Heart left ventricle (tissue), 16 donors: ENCODE measurements around the gene GAS7. TPM values are rescaled to one million over a fixed set of nuclear protein-coding genes. Genes with fewer than 3 reads are reported as not detected.

Experiments used
- ATAC-seq, 4 donors: fragments of 200-7000 bp; cut with Tn5 transposase; one replicate each; pipeline ENCODE4 v1.9.1; 2020 to 2022; ENCODE audit warnings: moderate library complexity in 4 of 4, mild to moderate bottlenecking in 3 of 4, moderate number of reproducible peaks in 1 of 4
- DNase-seq, 5 donors: peaks; one replicate each; pipeline ENCODE4 v3.0.0-alpha.2; 2020
- H3K27ac ChIP-seq, 12 donors: fragments of 200-600 bp; sonication (generic) in 4 of 12; one replicate each; pipeline versions ENCODE4 v1.5.0 to v1.8.0; 2016 to 2022; ENCODE audit warnings: mild to moderate bottlenecking in 2 of 12
- H3K27me3 ChIP-seq, 9 donors: fragments of 200-600 bp; sonication (generic) in 2 of 9; one replicate each; pipeline versions ENCODE4 v1.5.1 to v1.8.0; 2016 to 2022; ENCODE audit warnings: mild to moderate bottlenecking in 3 of 9
- H3K36me3 ChIP-seq, 9 donors: fragments of 200-600 bp; sonication (generic) in 2 of 9; one replicate each; pipeline versions ENCODE4 v1.5.0 to v1.8.0; 2018 to 2022; ENCODE audit warnings: mild to moderate bottlenecking in 2 of 9
- H3K4me1 ChIP-seq, 12 donors: fragments of 200-600 bp; sonication (generic) in 4 of 12; one replicate each; pipeline versions ENCODE4 v1.5.0 to v1.8.0; 2016 to 2022; ENCODE audit warnings: mild to moderate bottlenecking in 3 of 12
- H3K4me3 ChIP-seq, 12 donors: fragments of 200-600 bp; sonication (generic) in 4 of 12; one replicate each; pipeline versions ENCODE4 v1.5.0 to v1.8.0; 2017 to 2022; ENCODE audit warnings: mild to moderate bottlenecking in 9 of 12, moderate library complexity in 4 of 12
- H3K9me3 ChIP-seq, 12 donors: fragments of 200-600 bp; sonication (generic) in 4 of 12; one replicate each; pipeline versions ENCODE4 v1.5.0 to v1.8.0; 2016 to 2022; ENCODE audit warnings: mild to moderate bottlenecking in 1 of 12
- CTCF ChIP-seq, 12 donors: fragments of 200-600 bp; sonication (generic) in 4 of 12; IDR thresholded peaks; one replicate each; pipeline versions ENCODE4 v1.5.0 to v1.8.0; 2018 to 2022; ENCODE audit warnings: antibody characterized with exemption in 12 of 12, mild to moderate bottlenecking in 5 of 12
- POLR2A ChIP-seq, 2 donors: fragments of 450-650 bp; IDR thresholded peaks; one replicate each; pipeline ENCODE4 v1.6.1; 2017; ENCODE audit warnings: antibody characterized with exemption in 2 of 2, mild to moderate bottlenecking in 2 of 2, moderate library complexity in 2 of 2
- WGBS, 4 donors: extraction: QIAGEN DNeasy Blood & Tissue Kit in 2 of 4; methylation state at CpG; one replicate each; pipeline versions ENCODE4 v1.1.5 to v1.1.7; 2013 to 2018; 5-methylcytosine and 5-hydroxymethylcytosine counted together
- intact Hi-C, 10 donors: fragments of 100-400 bp; cut with DNase I; formaldehyde crosslinking; loops; one replicate each; pipeline versions ENCODE4 v1.11.1 to v1.14.2; 2022
- polyA plus RNA-seq, 2 donors: library from polyadenylated mRNA; stranded (reverse); fragments of 200-250 nt; gene quantifications; one replicate each; pipeline ENCODE4 v1.2.3, GENCODE V29; 2013
- total RNA-seq, 9 donors: library from RNA; depleted of rRNA in 2 of 9; stranded (reverse); fragments of >200 nt in 2 of 9; fragmentation: NEBNext Ultra II Directional in 3 of 9; extraction: Animal tissue kit (Norgen Biotek cat#: 25700) in 3 of 9; gene quantifications; one replicate each; pipeline versions ENCODE4 v1.1.0 to v1.2.4, GENCODE V29; 2016 to 2023
- donor health status: ischemic (EF 13 %, LVEDD 7.1; RV severe dilation, severe dysfunction).
- donor health status: healthy with polysubstance abuse.
- donor health status: DM: no; HTN: yes; CAD: no.
- donor health status: DM: no; HTN: no; CAD: no.
- donor health status: ischemic (EF 25% LVEDD 6.9; RV normal size, moderate dysfunction).
- donor health status: ischemic (EF 25% LVEDD 5.7; RV mildly dilated, moderate dysfunction).
- donor health status: healthy.
- donor health status: DM: yes; HTN: yes; CAD: no.
- donor health status: ischemic (EF 35%, LVEDD 5.7; RV mildly dilated, moderate dysfunction).
- donor health status: nonischemic (EF 11% LVEDD 7.7; RV severe dilation, severe dysfunction).
- donor health status: DM: yes; HTN: yes; CAD: no.
- donor health status: PGD.
- donor health status: ischemic (EF 29% LVEDD 5.4; RV normal size, mild dysfunction).
- donor health status: nonischemic (EF 23%, LVEDD 6.1; RV moderate dilation, normal function).

The GAS7 gene
- total and polyA plus RNA-seq, 11 donors: 19.4 to 86.5 (median 65.1) TPM

DNA sequence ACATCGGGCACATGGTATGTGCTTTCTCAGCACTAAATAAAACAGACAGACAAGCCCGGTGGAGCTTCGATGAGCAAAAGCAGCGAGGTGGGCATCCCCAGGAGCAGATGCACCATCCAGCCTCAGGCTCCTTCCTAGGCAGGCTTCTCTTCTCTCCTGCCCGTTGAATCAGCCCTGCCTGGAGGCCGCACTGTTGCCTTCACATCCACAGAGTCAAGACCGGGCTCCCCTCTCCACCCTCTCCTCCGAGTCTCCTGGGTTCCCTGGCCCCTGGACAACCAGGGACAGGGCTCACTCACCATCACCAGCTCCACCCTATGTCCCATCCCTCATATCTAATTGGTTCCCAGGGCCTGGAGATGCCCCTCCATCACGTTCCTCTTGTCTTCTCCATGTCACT lies 213.6 kb downstream of the GAS7 start:
- Histone ChIP-seq H3K4me1 (peaks cover 0 to 29% (median 11%) of the 10 kb centered on the region in 12 donors), H3K27me3 (no peaks in the 10 kb centered on the region), H3K9me3 (peaks cover 0 to 3% (median 0%) of the 10 kb centered on the region in 12 donors), H3K4me3 (no peak overlapping the region), H3K27ac (no peak overlapping the region), H3K36me3 (peaks cover 0 to 25% (median 0%) of the 10 kb centered on the region in 9 donors)
- WGBS, 4 donors: 87 to 90% (median 88%) methylated on average over 9 of the region's 9 CpGs
- intact Hi-C loops: no loop called here
- TF ChIP-seq POLR2A (IDR thresholded peaks at IDR 0.05) (no peak), CTCF (IDR thresholded peaks at IDR 0.05) (no peak)
- ATAC-seq (no peak), DNase-seq (no peak)

DNA sequence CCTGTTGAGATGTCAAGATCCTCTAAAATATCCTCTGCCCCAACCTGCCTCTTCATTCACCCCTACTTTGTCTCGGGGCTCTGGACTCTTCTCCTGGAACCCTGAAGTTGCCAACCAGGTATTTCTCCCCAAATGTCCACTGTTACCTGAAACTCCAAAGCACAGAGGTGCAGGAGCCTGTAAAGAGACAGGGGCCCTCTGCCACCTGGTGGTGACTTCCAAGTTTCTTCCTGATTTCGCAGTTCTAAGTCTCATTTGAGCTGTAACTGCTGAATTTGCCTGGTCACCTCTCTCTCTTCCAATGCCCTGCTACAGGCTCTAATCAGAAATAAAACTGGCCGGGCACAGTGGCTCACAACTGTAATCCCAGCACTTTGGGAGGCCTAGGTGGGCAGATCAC lies 216.2 kb downstream of the GAS7 start:
- Histone ChIP-seq H3K27ac (no peak overlapping the region), H3K4me3 (no peak overlapping the region), H3K9me3 (no peaks in the 10 kb centered on the region), H3K36me3 (peaks cover 0 to 42% (median 0%) of the 10 kb centered on the region in 9 donors), H3K27me3 (no peaks in the 10 kb centered on the region), H3K4me1 (peaks cover 0 to 25% (median 4%) of the 10 kb centered on the region in 12 donors)
- ATAC-seq (no peak), DNase-seq (no peak)
- 68 to 83% (median 78%) methylated on average over 3 of the region's 3 CpGs for whole genome bisulfite sequencing, 4 donors
- no peak for TF ChIP-seq POLR2A (IDR thresholded peaks at IDR 0.05)
- peak in 3 of 12 donors; percentile 10 to 24 (median 16) for TF ChIP-seq CTCF (IDR thresholded peaks at IDR 0.05)
- intact Hi-C loops: no loop called here

- Histone ChIP-seq H3K4me1 (peaks cover 0 to 25% (median under 1%) of the 10 kb centered on the region in 12 donors), H3K4me3 (no peak overlapping the region), H3K9me3 (no peaks in the 10 kb centered on the region), H3K27me3 (no peaks in the 10 kb centered on the region), H3K27ac (no peak overlapping the region), H3K36me3 (peaks cover 0 to 42% (median 0%) of the 10 kb centered on the region in 9 donors)
- no peak for TF ChIP-seq CTCF (IDR thresholded peaks at IDR 0.05)
- TF ChIP-seq POLR2A (IDR thresholded peaks at IDR 0.05): no peak
- no peak for DNase-seq
- ATAC-seq: no peak
- WGBS, 4 donors: 76 to 87% (median 82%) methylated on average over 4 of the region's 4 CpGs
- intact Hi-C loops: no loop called here
These were observed 217.0 kb downstream of the GAS7 start for GRCh38 chr17:9981344-9981915.

- Histone ChIP-seq H3K27me3 (no peaks in the 10 kb centered on the region), H3K36me3 (peaks cover 0 to 42% (median 0%) of the 10 kb centered on the region in 9 donors), H3K9me3 (no peaks in the 10 kb centered on the region), H3K27ac (no peak overlapping the region), H3K4me3 (no peak overlapping the region), H3K4me1 (peaks cover 0 to 34% (median 1%) of the 10 kb centered on the region in 12 donors)
- 57 to 85% (median 70%) methylated on average over 13 of the region's 13 CpGs for WGBS, 4 donors
- TF ChIP-seq CTCF (IDR thresholded peaks at IDR 0.05) (no peak), POLR2A (IDR thresholded peaks at IDR 0.05) (no peak)
- intact Hi-C loops: no loop called here
- DNase-seq: no peak
- ATAC-seq: no peak
These were observed 218.9 kb downstream of the GAS7 start for GRCh38 chr17:9979463-9979995.
